IPS-NIHi7 (cell line): ENCODE measurements around the gene CARD19.
"Not testable (repeated sequence)": the region's sequence is repeated elsewhere in the genome, so short reads cannot be mapped to it uniquely, and the experiment has no call there.

Experiments
- DNase-seq: peaks from one replicate; pipeline ENCODE4 v3.0.0; 2012; ENCODE audit warnings: mixed read lengths; ENCODE audit errors: extremely low spot score

CARD19 gene

GRCh38 chr9:93088656-93089015 lies 7.4 kb upstream of the CARD19 start:
- DNase-seq = no peak

- DNase-seq = no peak
Measured at GRCh38 chr9:93089024-93089423, 7.0 kb upstream of the CARD19 start.

GRCh38 chr9:93089481-93089991 lies 6.5 kb upstream of the CARD19 start:
- no peak for DNase-seq

- no peak for DNase-seq
Measured at GRCh38 chr9:93090091-93090655, 5.8 kb upstream of the CARD19 start.

- DNase-seq = no peak
Measured at GRCh38 chr9:93091056-93091452, 5.0 kb upstream of the CARD19 start.

- DNase-seq = no peak
Measured at GRCh38 chr9:93091453-93092081, 4.5 kb upstream of the CARD19 start.

GRCh38 chr9:93092251-93092991 lies 3.6 kb upstream of the CARD19 start:
- DNase-seq = no peak

GRCh38 chr9:93093127-93093876 lies 2.7 kb upstream of the CARD19 start:
- no peak for DNase-seq

- no peak for DNase-seq
Measured at GRCh38 chr9:93093877-93094657, 1.9 kb upstream of the CARD19 start.

- DNase-seq = peak; percentile 38
Measured at GRCh38 chr9:93094658-93095204, 1.3 kb upstream of the CARD19 start.

- DNase-seq = peak; percentile 99
Measured at GRCh38 chr9:93095205-93096130, 549 bp upstream of the CARD19 start.

GRCh38 chr9:93096811-93097382 lies 880 bp downstream of the CARD19 start:
- no peak for DNase-seq

GRCh38 chr9:93097511-93098201 lies 1.6 kb downstream of the CARD19 start:
- no peak for DNase-seq

GRCh38 chr9:93098236-93098946 lies 2.4 kb downstream of the CARD19 start:
- DNase-seq = no peak

GRCh38 chr9:93099551-93100275 lies 3.7 kb downstream of the CARD19 start:
- DNase-seq = no peak

- DNase-seq = no peak
Measured at GRCh38 chr9:93100276-93100636, 4.2 kb downstream of the CARD19 start.

GRCh38 chr9:93101086-93101485 lies 5.1 kb downstream of the CARD19 start:
- not testable (repeated sequence) for DNase-seq

- DNase-seq = no peak
Measured at GRCh38 chr9:93105620-93106019, 9.6 kb downstream of the CARD19 start.
